ENCODE measurements around the gene STRIP1.
A peak's percentile ranks its signal among the peaks of the same experiment; 100 is the strongest.
"Not testable (repeated sequence)": the region's sequence is repeated elsewhere in the genome, so short reads cannot be mapped to it uniquely, and the experiment has no call there.

The STRIP1 gene

DNA sequence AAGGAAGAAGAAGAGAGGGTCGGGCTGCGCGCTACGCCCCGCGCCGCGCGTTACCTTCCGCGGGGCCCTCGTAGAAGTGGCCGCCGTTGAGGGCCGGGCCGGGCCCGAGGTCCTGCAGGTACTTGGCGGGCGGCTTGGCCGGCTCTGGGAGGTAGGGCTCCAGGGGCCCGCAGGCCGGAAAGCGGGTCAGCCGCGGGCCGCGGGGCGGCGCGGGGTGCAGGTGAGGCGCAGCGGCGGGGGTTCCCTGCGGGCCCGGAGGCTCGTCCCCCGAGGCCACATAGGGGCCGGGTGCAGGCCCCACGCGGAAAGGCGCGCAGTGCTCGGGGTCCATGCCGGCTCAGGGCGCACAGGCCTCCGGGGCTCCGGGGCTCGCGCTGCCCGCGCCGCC lies 35.9 kb downstream of the STRIP1 start:
- no peak for DNase-seq

DNA sequence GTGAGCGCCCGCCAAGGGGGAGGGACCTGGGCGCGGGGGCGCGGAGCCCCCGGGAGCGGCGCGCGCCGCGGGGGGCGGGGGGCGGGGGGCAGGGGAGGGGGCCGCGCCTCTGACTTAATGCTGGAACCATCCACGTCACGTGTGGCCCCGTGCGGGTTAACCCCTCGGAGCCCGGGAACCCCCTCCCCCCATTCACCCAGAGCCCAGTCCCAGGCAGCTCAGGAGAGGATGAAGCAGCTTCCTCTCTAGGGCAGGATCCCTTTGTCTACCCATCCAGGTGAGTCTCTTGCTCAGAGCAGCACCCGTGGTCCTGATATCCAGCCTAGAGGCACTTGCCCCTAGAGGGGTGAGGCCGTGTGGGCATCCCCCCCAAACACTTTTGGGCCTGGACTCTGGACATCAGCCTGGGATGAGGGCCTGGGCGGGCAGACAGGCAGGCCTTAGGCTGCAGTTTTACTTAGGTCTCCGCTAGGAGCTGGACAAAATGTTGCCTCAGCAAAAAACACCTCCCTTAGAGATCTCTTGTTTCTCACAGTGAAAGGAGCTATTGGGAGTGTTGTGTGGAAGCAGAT lies 36.3 kb downstream of the STRIP1 start, which contains the start of gene ALX3:
ALX3 (minus strand) TSS at position 2 of the 572 bp plus-strand sequence. CDS start 60 bp downstream, outside the sequence.
- DNase-seq, result no peak

DNA sequence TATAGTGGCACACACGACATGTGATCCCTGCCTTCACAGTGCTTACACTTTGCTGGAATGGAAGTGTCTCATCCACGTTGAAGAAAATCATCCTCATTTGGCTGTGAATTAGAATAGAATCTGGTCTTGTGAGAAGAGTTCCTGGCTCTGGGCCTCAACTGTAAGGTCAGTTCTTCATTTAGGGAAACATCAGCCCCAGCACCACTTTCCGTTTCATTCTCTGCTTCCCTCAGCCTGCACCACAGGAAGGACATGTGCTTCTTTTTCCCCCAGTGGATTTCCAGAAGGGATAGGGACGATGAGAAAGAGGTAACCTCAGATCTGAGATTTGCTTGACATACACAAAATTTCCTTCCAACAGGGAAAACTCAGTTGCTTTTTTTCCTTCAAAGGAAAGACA lies 39.7 kb downstream of the STRIP1 start:
- peak in 1 of 2 donors; percentile 23 for DNase-seq

DNA sequence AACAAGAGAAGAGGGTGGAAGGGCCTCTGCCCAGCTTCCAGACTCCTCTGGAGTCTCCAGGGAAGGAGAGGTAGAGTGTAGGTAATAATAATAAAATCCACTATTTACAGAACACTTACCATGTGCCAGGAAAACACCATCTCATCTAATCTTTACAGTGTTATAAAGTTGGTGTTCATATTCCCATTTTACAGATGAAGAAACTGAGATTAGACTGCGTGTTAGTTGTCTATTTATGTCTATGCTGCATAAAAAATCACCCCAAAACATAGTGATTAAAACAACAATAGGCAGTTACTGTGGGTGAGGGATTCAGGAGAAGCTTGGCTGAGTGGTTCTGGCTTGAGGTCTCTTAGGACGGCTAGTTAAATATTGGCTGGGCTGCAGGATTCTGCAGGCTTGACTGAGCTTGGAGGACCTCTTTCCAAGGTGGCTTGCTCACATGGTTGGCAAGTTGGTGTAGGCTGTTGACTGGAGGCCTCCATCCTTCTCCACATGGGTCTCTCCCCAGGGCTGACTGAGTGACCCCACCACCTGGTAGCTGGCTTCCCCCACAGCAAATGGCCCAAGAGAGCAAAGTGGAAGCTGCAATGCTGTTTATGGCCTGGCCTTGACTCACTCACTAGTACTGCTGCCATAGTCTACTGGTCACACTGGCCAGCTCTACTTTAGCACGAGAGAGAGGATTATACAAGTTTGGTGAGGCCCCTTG lies 42.5 kb downstream of the STRIP1 start:
- DNase-seq, result no peak

DNA sequence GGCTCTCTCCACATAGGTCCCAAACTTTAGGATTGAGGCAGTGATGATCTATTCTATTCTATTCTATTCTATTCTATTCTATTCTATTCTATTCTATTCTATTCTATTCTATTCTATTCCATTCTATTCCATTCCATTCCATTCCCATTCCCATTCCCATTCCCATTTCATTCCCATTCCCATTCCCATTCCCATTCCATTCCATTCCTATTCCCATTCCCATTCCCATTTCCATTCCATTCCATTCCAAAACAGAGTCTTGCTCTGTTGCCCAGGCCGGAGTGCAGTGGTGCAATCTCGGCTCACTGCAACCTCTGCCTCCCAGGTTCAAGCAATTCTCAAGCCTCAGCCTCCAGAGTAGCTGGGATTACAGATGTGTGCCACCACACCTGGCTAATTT lies 45.6 kb downstream of the STRIP1 start:
- DNase-seq, result not testable (repeated sequence)

DNA sequence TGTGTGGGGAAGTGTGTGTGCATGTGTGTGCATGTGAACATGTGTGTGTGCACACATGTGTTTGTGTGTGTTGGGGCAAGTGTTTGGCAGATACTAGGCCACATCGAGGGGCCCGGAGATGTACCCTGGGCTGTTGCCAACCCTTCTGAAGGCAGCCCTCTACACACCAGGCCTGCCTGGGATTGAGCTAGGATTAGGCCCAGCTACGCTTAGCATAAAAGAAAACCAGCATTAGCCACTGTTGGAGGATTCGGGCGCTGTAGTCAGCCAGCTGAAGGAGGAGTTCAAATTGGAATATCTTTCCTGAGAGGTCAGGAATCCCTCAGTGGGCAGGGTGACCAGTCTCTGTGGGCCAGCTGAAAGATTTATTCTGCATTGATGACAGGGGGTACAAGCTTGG lies 46.6 kb downstream of the STRIP1 start:
- DNase-seq, result no peak

DNA sequence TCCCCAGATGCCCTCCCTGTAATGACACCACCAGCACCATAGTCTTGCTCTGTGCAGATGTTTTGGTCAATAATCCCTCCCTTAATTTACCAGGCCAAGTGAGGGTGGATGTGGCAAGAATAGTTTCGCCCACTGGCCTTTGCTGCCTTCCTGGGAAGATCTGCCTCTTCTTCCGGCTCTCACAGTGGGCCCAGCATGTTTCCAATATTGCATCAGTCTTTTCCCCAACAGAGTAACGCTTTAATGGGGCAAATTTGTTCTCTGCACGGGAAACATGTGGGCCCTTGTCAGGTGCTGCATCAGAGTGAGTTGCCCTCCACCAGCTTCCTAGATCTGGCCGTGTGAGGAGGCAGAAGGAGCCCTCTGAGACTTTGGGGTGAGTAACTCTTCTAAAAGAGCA lies 48.1 kb downstream of the STRIP1 start:
- no peak for DNase-seq

DNA sequence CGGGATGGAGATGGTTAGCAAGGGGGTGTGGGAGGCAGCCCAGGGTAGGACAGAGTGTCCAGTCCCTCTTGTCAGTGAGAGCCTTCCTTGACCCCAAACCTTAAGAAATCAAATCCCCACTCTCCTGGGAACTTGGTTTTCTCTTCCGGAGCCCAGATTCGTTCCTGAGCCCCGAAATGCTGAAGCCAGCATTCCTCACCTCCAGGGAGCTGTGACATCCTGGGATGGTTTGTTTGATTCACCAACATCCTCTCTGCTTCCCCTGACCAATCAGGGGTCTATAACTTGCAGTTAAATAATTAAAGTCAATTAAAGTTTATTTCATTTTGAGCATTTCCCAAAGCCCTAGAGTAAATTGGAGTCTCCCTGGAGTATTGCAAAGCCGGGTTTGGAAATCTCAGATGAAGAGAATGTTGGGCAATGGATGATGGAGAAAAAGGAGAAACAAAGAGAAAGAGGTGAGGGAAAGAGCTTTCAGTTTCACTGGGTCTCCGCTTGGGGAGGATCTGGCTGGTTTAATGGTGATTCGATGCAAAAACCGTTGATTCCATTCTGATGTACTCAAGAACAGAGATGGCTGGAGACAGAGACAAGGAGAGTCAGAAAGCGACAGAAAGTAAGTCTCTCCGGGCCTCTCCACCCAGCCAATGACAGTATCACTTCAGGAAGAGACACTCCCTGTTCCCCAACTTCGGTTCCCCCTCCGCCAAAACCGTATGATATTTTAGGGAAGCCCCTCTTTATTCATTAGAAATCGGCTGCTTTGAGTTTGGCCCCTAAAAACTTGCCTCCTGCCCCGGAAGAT lies 48.8 kb downstream of the STRIP1 start:
- peak in 1 of 2 donors; percentile 22 for DNase-seq

DNA sequence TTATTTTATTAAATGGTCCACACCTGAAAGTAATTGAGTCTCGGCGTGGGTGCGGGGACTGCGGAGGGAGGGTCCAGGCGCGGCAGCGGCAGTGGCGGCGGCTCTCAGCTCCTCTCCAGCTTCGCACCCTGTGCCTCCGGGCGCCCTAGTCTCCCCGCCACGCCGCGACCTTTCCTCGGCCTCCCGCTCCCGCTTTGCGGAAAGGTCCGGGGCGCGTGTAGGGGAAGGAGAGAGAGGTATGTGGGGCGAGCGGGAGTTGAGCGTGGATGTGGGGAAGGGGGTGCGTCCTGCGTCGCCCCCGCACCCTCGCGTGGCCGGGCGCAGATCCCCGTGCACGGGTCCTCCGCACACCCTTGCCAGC lies 49.4 kb downstream of the STRIP1 start:
- DNase-seq, result no peak

DNA sequence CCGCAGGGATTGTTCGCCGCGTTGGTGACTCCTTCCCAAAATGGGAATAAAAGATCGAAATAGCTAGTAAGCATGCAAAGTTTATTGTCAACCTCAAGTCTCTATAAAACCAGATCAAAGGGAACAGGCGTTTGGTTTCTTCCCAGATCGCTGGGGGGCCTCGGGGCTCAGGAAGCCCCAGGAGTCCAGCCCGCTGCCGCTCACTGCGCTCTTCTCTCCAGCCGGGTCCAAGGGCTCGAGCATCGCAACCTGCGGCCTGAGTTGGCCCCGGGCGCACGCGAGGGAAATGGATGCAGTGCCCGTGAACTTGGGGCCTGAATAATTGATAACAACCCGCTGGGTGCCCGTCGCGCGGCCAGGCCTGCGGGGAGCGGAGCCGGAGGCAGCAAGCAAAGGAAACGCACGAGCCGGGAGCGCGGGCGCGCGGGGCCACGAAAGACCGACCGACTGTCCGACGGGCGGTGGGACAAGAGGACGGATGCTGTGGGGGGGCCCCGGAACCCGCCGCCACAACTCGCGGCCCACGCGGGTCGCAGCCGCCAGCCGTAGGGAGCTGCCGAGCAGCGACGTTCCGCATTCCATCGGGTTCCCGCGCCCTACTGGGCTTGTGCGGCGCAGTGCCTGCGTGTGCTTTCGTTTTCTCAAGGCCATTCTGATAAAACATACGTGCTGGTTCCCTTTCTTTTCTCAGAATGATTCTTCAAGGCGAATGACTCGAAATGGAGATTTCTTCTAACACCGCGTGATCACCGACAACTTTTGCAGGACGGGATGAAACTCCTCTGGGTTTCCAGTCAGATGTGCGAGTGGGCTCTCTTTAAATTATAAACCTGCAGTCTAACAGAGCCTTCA lies 50.0 kb downstream of the STRIP1 start:
- DNase-seq, result peak; percentile 67 to 75

DNA sequence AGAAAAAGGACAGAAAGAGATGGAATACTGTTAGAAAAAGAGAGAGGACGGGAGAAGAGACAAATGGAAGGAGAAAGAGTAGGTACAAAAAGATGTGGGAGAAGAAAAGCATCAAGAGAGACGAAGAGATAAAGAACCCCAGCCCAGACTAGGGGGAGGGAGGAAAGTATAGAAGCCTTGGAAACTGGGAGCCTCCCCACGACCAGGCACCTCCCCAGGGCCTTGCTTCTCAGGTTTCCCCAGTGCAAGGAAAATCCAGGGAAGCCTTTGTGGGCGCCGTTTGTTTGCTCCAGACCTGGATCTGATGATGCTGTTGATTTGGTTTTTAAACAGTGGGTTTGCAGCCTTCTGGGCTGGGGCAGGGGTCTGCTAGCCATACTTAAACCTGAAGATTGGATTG lies 51.2 kb downstream of the STRIP1 start:
- no peak for DNase-seq

DNA sequence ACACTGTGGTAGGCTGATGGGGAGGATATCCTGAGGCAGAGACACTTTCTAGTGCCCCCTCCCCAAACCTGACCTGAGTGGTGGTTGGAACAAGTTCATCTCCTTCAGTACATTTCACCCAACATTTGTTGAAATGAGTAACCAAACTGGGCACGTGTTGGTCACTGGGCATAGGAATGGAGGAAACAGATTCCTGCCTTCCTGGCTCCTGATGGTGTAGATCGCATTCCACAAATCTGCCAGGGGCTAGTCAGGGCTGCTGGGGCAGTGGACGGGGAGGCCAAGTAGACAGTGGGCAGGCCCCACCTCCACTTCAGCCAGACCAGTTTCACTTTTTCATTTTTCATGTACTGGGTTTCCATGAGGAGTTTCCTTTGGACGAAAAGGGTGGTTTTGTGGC lies 52.5 kb downstream of the STRIP1 start:
- no peak for DNase-seq

DNA sequence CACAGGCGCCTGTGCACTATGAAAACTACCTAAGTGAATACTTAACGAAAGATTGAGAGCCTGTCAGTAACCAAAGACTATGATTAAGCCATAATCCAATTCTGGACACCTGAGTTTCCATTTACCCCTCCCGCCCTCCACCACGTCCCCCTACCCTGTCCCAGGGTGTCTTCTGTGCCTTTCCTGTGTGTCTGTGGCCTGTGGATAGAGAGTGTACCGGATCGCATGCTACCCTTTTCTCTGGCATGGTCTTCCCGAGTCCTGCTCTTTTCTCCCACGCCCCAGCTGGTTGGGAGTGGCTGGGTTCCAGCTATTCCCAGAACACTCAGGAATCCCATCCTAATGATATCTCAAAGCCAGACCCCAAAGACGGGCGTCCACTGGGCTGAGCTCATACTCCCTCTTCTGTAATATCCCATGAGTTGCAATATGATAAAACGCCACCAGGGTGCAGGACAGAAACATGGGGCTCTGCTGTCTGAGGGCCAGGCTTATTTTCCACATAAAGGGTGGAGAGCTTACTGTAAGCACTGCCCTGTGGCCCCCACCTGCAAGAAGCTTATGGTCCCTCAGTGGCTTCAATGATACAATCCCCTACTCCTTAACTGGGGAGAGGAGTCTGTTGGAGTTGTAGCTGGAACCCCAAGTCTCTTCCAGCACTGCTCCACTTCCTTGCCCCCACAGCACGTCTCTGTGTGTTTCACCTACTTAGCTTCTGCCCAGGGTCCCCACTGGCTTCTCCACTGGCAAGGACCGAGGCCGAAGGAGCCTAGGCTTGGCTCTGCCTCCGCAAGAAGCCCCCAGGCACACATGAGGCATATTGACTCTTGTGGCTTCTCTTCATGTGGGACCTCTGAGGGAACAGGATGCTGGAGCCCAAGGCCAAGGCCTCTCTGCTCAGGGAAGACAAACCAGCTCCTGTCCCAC lies 53.7 kb downstream of the STRIP1 start:
- DNase-seq, result peak; percentile 58 to 62

DNA sequence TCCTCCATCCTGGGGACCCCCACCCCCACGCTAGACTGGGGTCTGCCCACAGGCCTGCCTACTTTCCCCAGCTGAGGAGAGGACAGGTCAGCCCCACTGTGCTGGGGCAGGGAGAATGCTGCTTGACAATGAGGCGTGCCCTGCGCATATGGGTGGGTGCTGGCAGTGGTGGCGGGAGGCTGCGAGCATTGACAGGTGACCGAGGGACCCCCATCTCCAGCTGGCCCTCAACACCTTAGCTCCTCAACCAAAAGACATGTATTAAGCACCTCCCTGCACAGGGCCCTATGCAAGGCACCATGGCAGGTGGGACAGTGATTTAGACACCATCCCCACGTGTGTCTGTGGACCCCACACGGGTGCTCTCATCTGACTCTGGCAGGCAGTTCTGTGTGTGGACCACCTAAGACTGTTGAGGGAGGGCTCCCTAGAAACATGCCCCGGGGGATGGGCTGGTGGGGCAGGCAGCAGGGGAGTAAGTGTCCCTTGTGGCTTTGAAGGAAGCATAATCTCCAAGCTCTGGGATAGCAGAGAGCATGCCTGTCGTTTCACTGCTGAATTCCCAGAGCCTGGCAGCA lies 54.4 kb downstream of the STRIP1 start:
- DNase-seq, result no peak

DNA sequence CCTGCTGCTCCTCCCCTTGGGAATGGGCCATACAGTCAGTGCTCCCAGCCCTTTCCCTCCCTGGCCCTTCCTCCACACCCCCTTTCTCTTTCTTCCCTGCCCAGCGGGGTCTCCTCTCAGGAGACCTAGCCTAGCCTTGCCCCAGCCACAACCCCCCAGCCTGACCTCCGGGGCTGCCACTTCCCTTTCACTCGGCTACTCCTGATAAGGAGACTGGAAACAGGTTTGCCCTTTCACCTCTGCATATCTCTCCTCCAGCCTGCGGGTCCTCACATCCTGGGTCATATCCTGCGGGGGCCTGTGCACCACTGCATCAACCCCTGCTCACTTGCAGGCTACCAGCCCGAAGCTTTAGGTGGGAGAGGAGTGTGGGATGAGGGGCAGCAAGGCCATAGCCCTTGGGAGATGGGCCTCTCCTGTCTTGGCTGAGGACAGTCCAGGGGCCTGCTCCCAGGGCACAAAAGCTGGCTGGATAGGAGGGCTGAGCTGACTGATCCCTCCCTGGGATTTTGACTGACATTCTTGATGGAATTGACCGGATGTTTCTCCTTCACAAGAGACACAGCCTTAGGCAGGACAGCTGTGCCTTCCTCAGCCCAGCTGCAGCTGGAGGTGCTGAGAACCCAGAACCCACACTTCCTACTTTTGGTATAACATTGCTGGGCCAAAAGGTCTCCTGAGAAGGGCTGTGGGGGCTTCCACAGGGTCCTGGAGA lies 55.3 kb downstream of the STRIP1 start:
- DNase-seq, result no peak

DNA sequence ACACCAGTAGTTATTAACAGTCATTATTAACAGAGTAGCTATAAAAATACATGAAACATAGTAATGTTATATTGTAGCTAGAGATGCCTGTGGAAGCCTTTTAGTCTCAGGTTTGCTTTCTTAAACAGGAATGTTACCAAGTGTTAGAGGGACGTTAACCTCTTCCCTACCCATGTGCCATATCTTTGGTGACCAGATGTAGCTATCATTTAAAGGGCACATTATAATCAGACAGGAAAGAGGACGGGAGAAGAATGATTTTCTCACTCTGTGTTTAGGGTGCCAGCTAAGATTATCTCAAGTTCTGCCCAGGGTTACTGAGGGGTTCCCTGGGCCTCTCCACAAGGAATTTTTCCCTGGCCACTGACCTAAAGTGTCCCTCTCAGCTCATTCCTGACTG lies 57.0 kb downstream of the STRIP1 start:
- DNase-seq, result no peak

DNA sequence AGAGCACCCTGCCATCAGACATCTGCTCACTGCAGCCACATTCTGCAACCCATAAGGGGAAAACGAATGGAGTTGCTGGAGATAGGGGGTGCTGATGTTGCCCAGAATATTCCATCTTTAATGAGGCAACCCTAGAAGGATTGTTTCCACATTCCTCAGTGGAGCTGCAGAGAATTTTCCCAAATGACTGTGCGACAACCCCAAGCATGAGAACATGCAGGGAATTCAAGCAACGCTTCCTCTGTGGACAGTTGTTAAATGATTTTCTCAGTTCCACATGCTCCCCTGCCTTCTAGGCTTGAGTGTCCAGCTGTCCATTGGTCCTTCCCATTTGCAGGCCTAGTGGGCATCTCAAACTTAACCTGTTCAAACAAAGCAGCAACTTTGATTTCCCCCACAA lies 57.4 kb downstream of the STRIP1 start:
- no peak for DNase-seq

DNA sequence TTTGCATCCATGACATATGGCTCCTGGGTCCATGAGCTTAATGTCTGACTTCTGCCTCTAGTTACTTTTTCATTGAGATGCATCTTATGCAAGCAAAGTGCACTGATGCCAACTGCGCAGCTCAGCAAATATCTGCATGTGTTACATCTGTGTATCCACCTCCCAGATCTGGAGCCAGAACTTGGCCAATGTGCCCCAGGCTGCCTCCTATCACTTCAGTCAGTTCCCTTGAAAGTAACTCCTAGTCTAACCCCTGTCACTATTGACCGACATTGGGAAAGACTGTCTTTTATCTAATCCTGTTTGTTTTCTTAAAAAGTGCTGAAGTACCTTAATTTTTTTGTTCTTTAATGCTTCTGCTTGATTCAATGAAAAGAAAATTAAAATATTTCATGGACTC lies 58.6 kb downstream of the STRIP1 start:
- DNase-seq, result no peak

DNA sequence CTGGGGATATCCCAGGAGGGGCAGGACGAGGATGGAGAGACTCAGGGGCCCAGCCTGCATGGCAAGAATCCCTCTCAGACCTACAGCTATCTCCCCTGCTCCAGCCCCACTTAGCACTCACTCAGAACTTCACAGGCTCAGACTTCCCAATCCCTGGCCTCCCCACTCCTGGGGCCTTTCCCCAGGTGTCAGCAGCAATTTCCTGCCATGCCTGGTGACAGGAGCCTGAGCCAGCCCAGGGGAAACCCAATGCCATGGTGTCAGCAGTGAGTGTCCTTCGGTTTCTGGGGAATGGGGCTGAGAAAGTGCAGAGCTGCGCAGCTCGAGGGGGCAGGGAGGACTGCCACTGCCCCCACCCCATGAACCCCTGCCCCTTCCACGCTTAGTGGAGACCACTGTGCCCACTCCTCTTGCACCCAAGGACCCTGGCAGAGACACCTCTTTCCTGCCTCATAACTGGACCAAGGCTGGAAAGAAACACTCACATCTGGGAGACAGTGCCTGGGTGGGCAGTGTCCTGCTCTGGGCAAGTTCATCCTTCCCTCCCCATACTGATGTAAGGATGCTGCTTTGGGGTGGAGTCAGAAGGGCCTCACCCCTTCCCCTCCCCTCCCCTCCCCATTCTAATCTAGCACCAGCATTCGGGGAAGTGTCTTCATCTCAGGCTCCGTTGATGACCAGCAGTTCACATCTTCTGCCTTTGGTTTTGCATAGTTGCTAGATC lies 60.7 kb downstream of the STRIP1 start:
- no peak for DNase-seq

Data from inflammatory macrophage (primary cell).